GM18499 (cell line): ENCODE results near the gene RAMP2.

ENCODE experiments used
- ATAC-seq: cut with Tn5 transposase; IDR thresholded peaks from one replicate; pipeline ENCODE4 v1.9.1; 2021; ENCODE audit warnings: moderate number of reproducible peaks; ENCODE audit not compliant: insufficient read depth, unreplicated experiment

Gene RAMP2

GRCh38 chr17:42787266-42787665 is 26.2 kb downstream of the RAMP2 start:
- no peak for ATAC-seq

GRCh38 chr17:42791948-42792347 is 30.9 kb downstream of the RAMP2 start:
- no peak for ATAC-seq

GRCh38 chr17:42792545-42792944 is 31.5 kb downstream of the RAMP2 start:
- ATAC-seq: no peak

- no peak for ATAC-seq
These were observed 34.0 kb downstream of the RAMP2 start for GRCh38 chr17:42795061-42795460.

GRCh38 chr17:42795465-42795864 is 34.4 kb downstream of the RAMP2 start:
- ATAC-seq: no peak

GRCh38 chr17:42796066-42796758 is 35.2 kb downstream of the RAMP2 start:
- no peak for ATAC-seq

GRCh38 chr17:42797067-42798007 is 36.3 kb downstream of the RAMP2 start:
- ATAC-seq: no peak

GRCh38 chr17:42798011-42798382 is 37.0 kb downstream of the RAMP2 start:
- no peak for ATAC-seq

GRCh38 chr17:42798383-42799380 is 37.7 kb downstream of the RAMP2 start, which contains the start of the genes CNTD1 and COA3:
TSS of gene CNTD1 (plus strand) at chr17:42798861. CDS start at chr17:42799068, 207 bp downstream.
TSS of gene COA3 (minus strand) at chr17:42798704. CDS start at chr17:42798681, 23 bp downstream.
- no peak for ATAC-seq

- no peak for ATAC-seq
These were observed 42.3 kb downstream of the RAMP2 start for GRCh38 chr17:42803074-42803883.

GRCh38 chr17:42804918-42805367 is 43.9 kb downstream of the RAMP2 start:
- no peak for ATAC-seq

- no peak for ATAC-seq
These were observed 45.2 kb downstream of the RAMP2 start for GRCh38 chr17:42806249-42806648.

- ATAC-seq: no peak
These were observed 48.2 kb downstream of the RAMP2 start for GRCh38 chr17:42809250-42809649.
